Smooth muscle cell (in vitro differentiated cells): ENCODE data around the gene AGRN. TPM values are rescaled to one million over a fixed set of nuclear protein-coding genes. Genes with fewer than 3 reads are reported as not detected.
"Not testable (repeated sequence)": the region's sequence is repeated elsewhere in the genome, so short reads cannot be mapped to it uniquely, and the experiment has no call there.

ENCODE experiments used
- DNase-seq: peaks from one replicate; lab custom pipeline; 2025; ENCODE audit not compliant: unreplicated experiment; lab: John Stamatoyannopoulos, UW
- H2AFZ ChIP-seq: fragments of 200-600 bp; sonication (generic); 2 replicates; pipeline ENCODE4 v1.6.0; 2016; ENCODE audit warnings: antibody characterized with exemption, low read depth, mild to moderate bottlenecking
- H3F3A ChIP-seq: fragments of 200-600 bp; sonication (generic); 2 replicates; pipeline ENCODE4 v1.6.0; 2017; ENCODE audit warnings: antibody characterized with exemption, low read depth
- H3K27ac ChIP-seq: fragments of 200-600 bp; sonication (generic); 2 replicates; pipeline ENCODE4 v1.5.1; 2016; ENCODE audit warnings: low read depth, mild to moderate bottlenecking
- H3K27me3 ChIP-seq: fragments of 200-600 bp; sonication (generic); 2 replicates; pipeline ENCODE4 v1.6.1; 2016; ENCODE audit warnings: low read depth, mild to moderate bottlenecking
- H3K36me3 ChIP-seq: fragments of 200-600 bp; sonication (generic); 2 replicates; pipeline ENCODE4 v1.5.1; 2016; ENCODE audit warnings: low read depth
- H3K4me1 ChIP-seq: fragments of 200-600 bp; sonication (generic); 2 replicates; pipeline ENCODE4 v1.5.1; 2016; ENCODE audit warnings: low read depth
- H3K4me2 ChIP-seq: fragments of 200-600 bp; sonication (generic); 2 replicates; pipeline ENCODE4 v1.6.0; 2016; ENCODE audit warnings: mild to moderate bottlenecking
- H3K4me3 ChIP-seq: fragments of 200-600 bp; sonication (generic); 2 replicates; pipeline ENCODE4 v1.5.1; 2016; ENCODE audit warnings: mild to moderate bottlenecking
- H3K79me2 ChIP-seq: fragments of 200-600 bp; sonication (generic); 2 replicates; pipeline ENCODE4 v1.6.0; 2016; ENCODE audit warnings: low read depth, mild to moderate bottlenecking
- H3K9ac ChIP-seq: fragments of 200-600 bp; sonication (generic); 2 replicates; pipeline ENCODE4 v1.6.0; 2016; ENCODE audit warnings: low read depth
- H3K9me3 ChIP-seq: fragments of 200-600 bp; sonication (generic); replicated peaks from 2 replicates; pipeline ENCODE4 v1.5.1; 2016; ENCODE audit warnings: low read depth
- H4K20me1 ChIP-seq: fragments of 200-600 bp; sonication (generic); 2 replicates; pipeline ENCODE4 v1.6.0; 2016; ENCODE audit warnings: low read depth
- CTCF ChIP-seq: fragments of 200-600 bp; sonication (generic); IDR thresholded peaks from 2 replicates; pipeline ENCODE4 v1.5.1; 2017; ENCODE audit warnings: borderline replicate concordance, mild to moderate bottlenecking, antibody characterized with exemption; ENCODE audit not compliant: insufficient read depth, poor library complexity, severe bottlenecking
- WGBS: methylation state at CpG from one replicate; pipeline ENCODE4 v1.1.7; 2016; ENCODE audit warnings: low lambda C conversion rate; 5-methylcytosine and 5-hydroxymethylcytosine counted together
- polyA plus RNA-seq: library from polyadenylated mRNA; unstranded; fragments of >200 nt; fragmentation: Nextera tagmentation; extraction: Ambion mirVana; gene quantifications from 2 replicates; pipeline ENCODE4 v1.2.1, GENCODE V29; 2016
- total RNA-seq: library from RNA; depleted of rRNA; stranded (reverse); fragments of >200 nt; gene quantifications from 2 replicates; pipeline ENCODE4 v1.2.3, GENCODE V29; 2014

The AGRN gene
- total and polyA plus RNA-seq, 2 experiments from 2014 or later: 17.5 to 24.7 TPM

- Histone ChIP-seq H3K36me3 (no peaks in the 10 kb centered on the region), H3K79me2 (no peaks in the 10 kb centered on the region), H4K20me1 (peaks cover 7% of the 10 kb centered on the region), H3F3A (no peaks in the 10 kb centered on the region), H3K9ac (no peak overlapping the region), H3K27ac (no peak overlapping the region), H3K9me3 (no peaks in the 10 kb centered on the region), H2AFZ (no peak overlapping the region), H3K4me3 (no peak overlapping the region), H3K4me2 (no peak overlapping the region), H3K27me3 (no peaks in the 10 kb centered on the region), H3K4me1 (no peaks in the 10 kb centered on the region)
- no peak for TF ChIP-seq CTCF
- no peak for DNase-seq
- 89% methylated on average over 7 of the region's 7 CpGs for WGBS
Observed at GRCh38 chr1:992362-992761, 27.6 kb upstream of the AGRN start.

GRCh38 chr1:993379-993995 is 26.4 kb upstream of the AGRN start:
- no peak overlapping the region for H3K4me3 ChIP-seq
- H3K4me2 ChIP-seq: no peak overlapping the region
- TF ChIP-seq CTCF: no peak
- peaks cover 18% of the 10 kb centered on the region for H4K20me1 ChIP-seq
- H3K4me1 ChIP-seq: peaks cover 4% of the 10 kb centered on the region
- no peaks in the 10 kb centered on the region for H3K36me3 ChIP-seq
- no peaks in the 10 kb centered on the region for H3K27me3 ChIP-seq
- H2AFZ ChIP-seq: no peak overlapping the region
- no peak overlapping the region for H3K9ac ChIP-seq
- DNase-seq: no peak
- H3K9me3 ChIP-seq: no peaks in the 10 kb centered on the region
- H3K79me2 ChIP-seq: no peaks in the 10 kb centered on the region
- H3F3A ChIP-seq: no peaks in the 10 kb centered on the region
- WGBS: 84% methylated on average over 15 of the region's 15 CpGs
- no peak overlapping the region for H3K27ac ChIP-seq

- not testable (repeated sequence) for H3K27me3 ChIP-seq, H3K4me3 ChIP-seq, H3K4me1 ChIP-seq, H3F3A ChIP-seq, H2AFZ ChIP-seq, H3K9ac ChIP-seq, H3K36me3 ChIP-seq, DNase-seq, H3K79me2 ChIP-seq, H3K9me3 ChIP-seq, H3K27ac ChIP-seq, H3K4me2 ChIP-seq
- WGBS: 92% methylated on average over 6 of the region's 6 CpGs
- H4K20me1 ChIP-seq: peaks cover 18% of the 10 kb centered on the region
Observed at GRCh38 chr1:994546-994945, 25.4 kb upstream of the AGRN start.

DNA sequence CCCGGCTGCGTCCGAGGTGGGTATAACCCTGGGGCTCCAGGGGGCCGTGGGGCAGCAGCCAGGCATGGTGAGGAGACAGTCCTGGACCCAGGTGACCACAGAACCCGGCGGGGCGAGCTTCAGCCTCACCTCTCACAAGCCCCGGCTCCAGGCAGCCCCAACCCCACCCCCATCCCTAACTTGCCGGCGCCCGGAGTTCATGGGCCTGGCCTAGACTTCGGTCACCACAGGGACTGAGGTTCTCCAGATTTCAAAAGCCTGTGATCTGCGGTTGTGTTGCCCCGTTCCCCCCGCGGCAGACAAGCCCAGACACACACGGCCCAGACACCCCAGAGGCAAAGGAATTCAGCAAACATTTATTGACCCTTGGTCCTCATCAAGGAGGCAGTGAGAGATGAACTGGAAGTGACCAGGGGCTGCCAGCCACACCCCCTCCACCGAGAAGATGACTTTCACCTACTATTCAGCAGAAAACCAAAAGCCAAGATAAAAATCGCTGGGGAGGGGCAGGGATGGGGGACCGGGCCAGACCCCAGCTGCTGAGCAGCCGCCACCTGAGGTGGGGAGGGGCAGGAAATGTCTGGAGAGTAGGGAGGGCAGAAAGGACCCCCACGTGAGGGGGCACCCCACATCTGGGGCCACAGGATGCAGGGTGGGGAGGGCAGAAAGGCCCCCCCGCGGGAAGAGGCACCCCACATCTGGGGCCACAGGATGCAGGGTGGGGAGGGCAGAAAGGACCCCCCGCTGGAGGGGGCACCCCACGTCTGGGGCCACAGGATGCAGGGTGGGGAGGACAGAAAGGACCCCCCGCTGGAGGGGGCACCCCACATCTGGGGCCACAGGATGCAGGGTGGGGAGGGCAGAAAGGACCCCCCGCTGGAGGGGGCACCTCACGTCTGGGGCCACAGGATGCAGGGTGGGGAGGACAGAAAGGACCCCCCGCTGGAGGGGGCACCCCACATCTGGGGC is 24.0 kb upstream of the AGRN start:
- H3K27me3 ChIP-seq: no peaks in the 10 kb centered on the region
- no peak overlapping the region for H3K4me2 ChIP-seq
- H3K4me1 ChIP-seq: peaks cover 4% of the 10 kb centered on the region
- H3K36me3 ChIP-seq: no peaks in the 10 kb centered on the region
- no peak overlapping the region for H2AFZ ChIP-seq
- no peak for TF ChIP-seq CTCF
- peaks cover 18% of the 10 kb centered on the region for H4K20me1 ChIP-seq
- no peak for DNase-seq
- no peak overlapping the region for H3K9ac ChIP-seq
- H3K9me3 ChIP-seq: no peaks in the 10 kb centered on the region
- H3F3A ChIP-seq: no peaks in the 10 kb centered on the region
- 64% methylated on average over 20 of the region's 30 CpGs for WGBS
- H3K4me3 ChIP-seq: no peak overlapping the region
- H3K27ac ChIP-seq: no peak overlapping the region
- H3K79me2 ChIP-seq: peaks cover 3% of the 10 kb centered on the region
